ENCODE measurements around the gene SNX10.

DNA sequence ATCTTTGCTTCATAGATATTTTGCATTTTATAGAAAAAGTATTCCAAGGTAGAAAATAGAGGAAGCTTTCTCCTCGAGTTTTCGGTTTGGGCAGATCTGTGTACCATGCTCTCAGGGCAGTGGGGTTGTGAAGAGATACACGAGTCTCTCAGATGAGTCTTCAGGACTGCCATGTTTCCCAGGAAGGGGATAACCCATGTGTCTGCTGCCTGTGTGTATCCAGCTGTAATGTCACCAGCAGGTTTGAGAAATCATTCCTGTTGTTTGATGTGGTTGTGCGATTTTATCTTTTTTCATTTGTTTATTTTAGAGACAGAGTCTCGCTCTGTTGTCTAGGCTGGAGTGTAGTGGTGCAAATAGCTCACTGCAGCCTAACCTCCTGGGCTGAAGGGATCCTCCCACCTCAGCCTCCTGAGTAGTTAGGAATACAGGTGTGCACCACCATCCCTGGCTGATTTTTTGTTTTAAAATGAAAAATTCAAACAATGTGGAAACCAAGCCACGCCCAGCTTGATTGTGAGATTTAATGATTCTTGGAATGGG, 48.9 kb downstream of the SNX10 start:
- TF ChIP-seq, protein P1, sequence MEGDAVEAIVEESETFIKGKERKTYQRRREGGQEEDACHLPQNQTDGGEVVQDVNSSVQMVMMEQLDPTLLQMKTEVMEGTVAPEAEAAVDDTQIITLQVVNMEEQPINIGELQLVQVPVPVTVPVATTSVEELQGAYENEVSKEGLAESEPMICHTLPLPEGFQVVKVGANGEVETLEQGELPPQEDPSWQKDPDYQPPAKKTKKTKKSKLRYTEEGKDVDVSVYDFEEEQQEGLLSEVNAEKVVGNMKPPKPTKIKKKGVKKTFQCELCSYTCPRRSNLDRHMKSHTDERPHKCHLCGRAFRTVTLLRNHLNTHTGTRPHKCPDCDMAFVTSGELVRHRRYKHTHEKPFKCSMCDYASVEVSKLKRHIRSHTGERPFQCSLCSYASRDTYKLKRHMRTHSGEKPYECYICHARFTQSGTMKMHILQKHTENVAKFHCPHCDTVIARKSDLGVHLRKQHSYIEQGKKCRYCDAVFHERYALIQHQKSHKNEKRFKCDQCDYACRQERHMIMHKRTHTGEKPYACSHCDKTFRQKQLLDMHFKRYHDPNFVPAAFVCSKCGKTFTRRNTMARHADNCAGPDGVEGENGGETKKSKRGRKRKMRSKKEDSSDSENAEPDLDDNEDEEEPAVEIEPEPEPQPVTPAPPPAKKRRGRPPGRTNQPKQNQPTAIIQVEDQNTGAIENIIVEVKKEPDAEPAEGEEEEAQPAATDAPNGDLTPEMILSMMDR (conservative IDR thresholded peaks at IDR 0.05), result no peak
- TF ChIP-seq EZH2 (IDR thresholded peaks at IDR 0.05; ENCODE audit: low read depth), result no peak

All from PC-9 (cell line).